ENCODE data around the gene P2RY8.

GRCh38 chrX:1443496-1444075 is 93.4 kb downstream of the P2RY8 start:
- TF ChIP-seq EZH2 (IDR thresholded peaks at IDR 0.05; ENCODE audit: borderline replicate concordance, low read depth, low read length, poor library complexity, severe bottlenecking) (no peak), CTCF (conservative IDR thresholded peaks at IDR 0.05; ENCODE audit: low read depth, low read length) (no peak)

Data from A673 (cell line).